Sigmoid colon (tissue), 4 donors: ENCODE data around the gene NAT9.

Experiments
- POLR2A ChIP-seq, 2 donors: fragments of 450-650 bp; IDR thresholded peaks; one replicate each; pipeline ENCODE4 v1.6.1; 2016; ENCODE audit warnings: antibody characterized with exemption in 2 of 2, mild to moderate bottlenecking in 2 of 2, moderate library complexity in 2 of 2
- POLR2AphosphoS5 ChIP-seq, 4 donors: sonication (generic); formaldehyde crosslinking; IDR thresholded peaks; one replicate each; pipeline ENCODE4 v1.6.1; 2017; ENCODE audit warnings: antibody characterized with exemption in 4 of 4

- TF ChIP-seq POLR2A (IDR thresholded peaks at IDR 0.05) (no peak), POLR2AphosphoS5 (IDR thresholded peaks at IDR 0.05) (no peak)
These were observed 34.7 kb upstream of the NAT9 start for GRCh38 chr17:74810699-74811485.
